DND-41 (cell line): ENCODE results near the gene CCL17.

Experiments used
- CTCF ChIP-seq: IDR thresholded peaks from 2 replicates; pipeline ENCODE4 v1.5.1; 2012; ENCODE audit warnings: borderline replicate concordance, low read length, moderate library complexity, mild to moderate bottlenecking; ENCODE audit not compliant: poor library complexity, severe bottlenecking; ENCODE audit errors: extremely low read depth
- EZH2 ChIP-seq: IDR thresholded peaks from 3 replicates; pipeline ENCODE4 v1.6.1; 2012; ENCODE audit warnings: borderline replicate concordance, low read depth, mild to moderate bottlenecking, moderate library complexity, low read length, inconsistent platforms; ENCODE audit not compliant: severe bottlenecking

- peak; percentile 39 for TF ChIP-seq CTCF
- no peak for TF ChIP-seq EZH2
These were observed 17.7 kb downstream of the CCL17 start for GRCh38 chr16:57422026-57422944.
